Hepatocyte (in vitro differentiated cells): Measurements from ENCODE around the gene SEMA4C.

Experiments
- EZH2phosphoT487 ChIP-seq: fragments of 200-600 bp; sonication (generic); IDR thresholded peaks from one replicate; pipeline ENCODE4 v1.6.1; 2018; ENCODE audit warnings: antibody characterized with exemption, mild to moderate bottlenecking, low read depth, moderate library complexity; ENCODE audit not compliant: unreplicated experiment, severe bottlenecking
- TF ChIP-seq, protein P1 (sequence below): fragments of 200-600 bp; sonication (generic); IDR thresholded peaks from 2 replicates; pipeline ENCODE4 v1.5.1; 2016; ENCODE audit warnings: antibody characterized with exemption, mild to moderate bottlenecking; ENCODE audit not compliant: poor library complexity

DNA sequence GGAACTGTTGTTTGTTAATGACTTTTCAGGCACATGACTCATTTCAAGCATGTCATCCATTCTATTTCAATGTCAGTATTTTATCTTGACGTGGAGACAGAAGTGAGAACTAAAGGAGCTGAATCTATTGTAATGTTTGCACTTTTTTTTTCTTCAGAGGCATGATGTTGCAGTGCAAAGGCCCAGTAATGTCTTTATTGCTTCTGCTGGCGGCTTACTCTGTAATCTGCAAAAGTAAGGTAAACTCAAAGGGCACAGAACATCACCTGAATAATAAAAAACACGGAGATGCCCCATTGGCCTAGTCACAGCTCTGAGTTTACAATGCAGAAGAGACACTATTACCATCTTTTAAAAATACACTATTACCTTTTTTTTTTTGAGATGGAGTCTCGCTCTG is 56.2 kb downstream of the SEMA4C start:
- TF ChIP-seq, protein P1, sequence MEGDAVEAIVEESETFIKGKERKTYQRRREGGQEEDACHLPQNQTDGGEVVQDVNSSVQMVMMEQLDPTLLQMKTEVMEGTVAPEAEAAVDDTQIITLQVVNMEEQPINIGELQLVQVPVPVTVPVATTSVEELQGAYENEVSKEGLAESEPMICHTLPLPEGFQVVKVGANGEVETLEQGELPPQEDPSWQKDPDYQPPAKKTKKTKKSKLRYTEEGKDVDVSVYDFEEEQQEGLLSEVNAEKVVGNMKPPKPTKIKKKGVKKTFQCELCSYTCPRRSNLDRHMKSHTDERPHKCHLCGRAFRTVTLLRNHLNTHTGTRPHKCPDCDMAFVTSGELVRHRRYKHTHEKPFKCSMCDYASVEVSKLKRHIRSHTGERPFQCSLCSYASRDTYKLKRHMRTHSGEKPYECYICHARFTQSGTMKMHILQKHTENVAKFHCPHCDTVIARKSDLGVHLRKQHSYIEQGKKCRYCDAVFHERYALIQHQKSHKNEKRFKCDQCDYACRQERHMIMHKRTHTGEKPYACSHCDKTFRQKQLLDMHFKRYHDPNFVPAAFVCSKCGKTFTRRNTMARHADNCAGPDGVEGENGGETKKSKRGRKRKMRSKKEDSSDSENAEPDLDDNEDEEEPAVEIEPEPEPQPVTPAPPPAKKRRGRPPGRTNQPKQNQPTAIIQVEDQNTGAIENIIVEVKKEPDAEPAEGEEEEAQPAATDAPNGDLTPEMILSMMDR = no peak
- TF ChIP-seq EZH2phosphoT487 = no peak
